ENCODE measurements around the gene KCNT2. TPM values are rescaled to one million over a fixed set of nuclear protein-coding genes. Genes with fewer than 3 reads are reported as not detected.

The KCNT2 gene
- total and polyA plus RNA-seq, 4 donors = 1.7 to 11.2 (median 6.8) TPM

DNA sequence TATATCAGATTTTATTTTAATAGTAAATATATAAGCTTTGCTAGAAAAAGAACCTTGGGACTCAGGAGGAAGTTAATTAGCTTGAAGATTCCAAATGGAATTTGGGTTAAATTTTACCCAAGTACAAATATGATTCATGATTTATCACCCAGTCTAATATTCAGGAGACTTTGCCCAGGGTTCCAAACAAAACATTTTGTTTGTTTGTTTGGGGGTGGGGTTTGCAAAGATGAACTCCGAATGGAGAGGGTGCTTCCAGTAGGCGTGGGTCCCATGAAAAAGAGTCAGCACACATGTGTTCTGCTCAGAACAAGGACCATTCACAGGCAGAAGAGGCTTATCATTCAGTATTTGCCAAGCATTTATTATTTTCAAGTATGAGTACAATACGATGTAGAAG, 23.5 kb downstream of the KCNT2 start:
- TF ChIP-seq HNF4G (IDR thresholded peaks at IDR 0.05) = peak; percentile 15
- TF ChIP-seq RXRA (IDR thresholded peaks at IDR 0.05) = peak in 1 of 2 donors; percentile 15
- TF ChIP-seq, protein P1, sequence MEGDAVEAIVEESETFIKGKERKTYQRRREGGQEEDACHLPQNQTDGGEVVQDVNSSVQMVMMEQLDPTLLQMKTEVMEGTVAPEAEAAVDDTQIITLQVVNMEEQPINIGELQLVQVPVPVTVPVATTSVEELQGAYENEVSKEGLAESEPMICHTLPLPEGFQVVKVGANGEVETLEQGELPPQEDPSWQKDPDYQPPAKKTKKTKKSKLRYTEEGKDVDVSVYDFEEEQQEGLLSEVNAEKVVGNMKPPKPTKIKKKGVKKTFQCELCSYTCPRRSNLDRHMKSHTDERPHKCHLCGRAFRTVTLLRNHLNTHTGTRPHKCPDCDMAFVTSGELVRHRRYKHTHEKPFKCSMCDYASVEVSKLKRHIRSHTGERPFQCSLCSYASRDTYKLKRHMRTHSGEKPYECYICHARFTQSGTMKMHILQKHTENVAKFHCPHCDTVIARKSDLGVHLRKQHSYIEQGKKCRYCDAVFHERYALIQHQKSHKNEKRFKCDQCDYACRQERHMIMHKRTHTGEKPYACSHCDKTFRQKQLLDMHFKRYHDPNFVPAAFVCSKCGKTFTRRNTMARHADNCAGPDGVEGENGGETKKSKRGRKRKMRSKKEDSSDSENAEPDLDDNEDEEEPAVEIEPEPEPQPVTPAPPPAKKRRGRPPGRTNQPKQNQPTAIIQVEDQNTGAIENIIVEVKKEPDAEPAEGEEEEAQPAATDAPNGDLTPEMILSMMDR (IDR thresholded peaks at IDR 0.05; ENCODE audit: low read depth, low read length, missing input control) = no peak
- TF ChIP-seq, protein P2, sequence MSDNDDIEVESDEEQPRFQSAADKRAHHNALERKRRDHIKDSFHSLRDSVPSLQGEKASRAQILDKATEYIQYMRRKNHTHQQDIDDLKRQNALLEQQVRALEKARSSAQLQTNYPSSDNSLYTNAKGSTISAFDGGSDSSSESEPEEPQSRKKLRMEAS (IDR thresholded peaks at IDR 0.05) = peak; percentile 31
- TF ChIP-seq, protein P3, sequence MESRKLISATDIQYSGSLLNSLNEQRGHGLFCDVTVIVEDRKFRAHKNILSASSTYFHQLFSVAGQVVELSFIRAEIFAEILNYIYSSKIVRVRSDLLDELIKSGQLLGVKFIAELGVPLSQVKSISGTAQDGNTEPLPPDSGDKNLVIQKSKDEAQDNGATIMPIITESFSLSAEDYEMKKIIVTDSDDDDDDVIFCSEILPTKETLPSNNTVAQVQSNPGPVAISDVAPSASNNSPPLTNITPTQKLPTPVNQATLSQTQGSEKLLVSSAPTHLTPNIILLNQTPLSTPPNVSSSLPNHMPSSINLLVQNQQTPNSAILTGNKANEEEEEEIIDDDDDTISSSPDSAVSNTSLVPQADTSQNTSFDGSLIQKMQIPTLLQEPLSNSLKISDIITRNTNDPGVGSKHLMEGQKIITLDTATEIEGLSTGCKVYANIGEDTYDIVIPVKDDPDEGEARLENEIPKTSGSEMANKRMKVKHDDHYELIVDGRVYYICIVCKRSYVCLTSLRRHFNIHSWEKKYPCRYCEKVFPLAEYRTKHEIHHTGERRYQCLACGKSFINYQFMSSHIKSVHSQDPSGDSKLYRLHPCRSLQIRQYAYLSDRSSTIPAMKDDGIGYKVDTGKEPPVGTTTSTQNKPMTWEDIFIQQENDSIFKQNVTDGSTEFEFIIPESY (IDR thresholded peaks at IDR 0.05) = no peak
- peak; percentile 44 to 64 for TF ChIP-seq HNF4A (conservative IDR thresholded peaks at IDR 0.05)
- TF ChIP-seq JUND (IDR thresholded peaks at IDR 0.05) = peak in 1 of 2 donors; percentile 36
- peak; percentile 31 for TF ChIP-seq YY1 (IDR thresholded peaks at IDR 0.05)
- H3K4me3 ChIP-seq (ENCODE audit: low read depth in 1 of 3, low read length in 3 of 3) = no peak overlapping the region
- no peaks in the 10 kb centered on the region for H3K9me3 ChIP-seq (ENCODE audit: control insufficient read depth in 4 of 4, low read length in 3 of 4)
- H3K36me3 ChIP-seq (ENCODE audit: control insufficient read depth in 4 of 4, insufficient read depth in 3 of 4, low read depth in 1 of 4, low read length in 3 of 4) = no peaks in the 10 kb centered on the region
- H3K4me1 ChIP-seq (ENCODE audit: control insufficient read depth in 4 of 4, insufficient read depth in 4 of 4, low read length in 3 of 4) = peaks cover 0 to 8% (median under 1%) of the 10 kb centered on the region in 4 donors
- no peaks in the 10 kb centered on the region for H3K27me3 ChIP-seq (ENCODE audit: control insufficient read depth in 4 of 4, insufficient read depth in 4 of 4, low read length in 3 of 4)
- no peak overlapping the region for H3K9ac ChIP-seq (ENCODE audit: low read depth in 1 of 2, low read length in 2 of 2)
- peak overlapping the region in 1 of 2 donors; percentile 33 for H3K27ac ChIP-seq (ENCODE audit: low read depth in 1 of 2, low read length in 2 of 2)
- 40% methylated on average over 3 of the region's 3 CpGs for WGBS
- no peak for DNase-seq (ENCODE audit: low spot score)

DNA sequence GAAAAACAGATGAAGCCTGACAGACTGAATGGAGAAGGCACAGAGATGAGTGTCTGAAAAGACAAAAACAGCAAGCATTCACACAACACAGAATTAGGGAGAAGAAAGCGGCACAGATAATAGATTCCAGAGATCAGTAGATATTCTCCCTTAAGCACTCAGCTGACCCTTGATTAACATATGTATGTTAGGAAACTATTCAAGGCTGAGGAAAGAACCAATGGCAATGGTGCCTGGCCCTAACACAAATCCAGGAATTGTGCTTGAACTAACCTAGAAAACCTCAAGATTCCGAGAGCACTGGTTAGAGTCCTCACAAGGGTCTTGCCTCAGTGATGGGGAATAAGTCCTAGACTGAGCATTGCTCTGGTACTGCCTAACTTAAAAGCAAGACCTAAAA, 30.9 kb downstream of the KCNT2 start:
- no peak overlapping the region for H3K27ac ChIP-seq (ENCODE audit: low read depth in 1 of 2, low read length in 2 of 2)
- no peaks in the 10 kb centered on the region for H3K27me3 ChIP-seq (ENCODE audit: control insufficient read depth in 4 of 4, insufficient read depth in 4 of 4, low read length in 3 of 4)
- no peak overlapping the region for H3K4me3 ChIP-seq (ENCODE audit: low read depth in 1 of 3, low read length in 3 of 3)
- peaks cover 0 to 4% (median 0%) of the 10 kb centered on the region in 4 donors for H3K4me1 ChIP-seq (ENCODE audit: control insufficient read depth in 4 of 4, insufficient read depth in 4 of 4, low read length in 3 of 4)
- 88% methylated on average over 2 of the region's 2 CpGs for WGBS
- no peak overlapping the region for H3K9ac ChIP-seq (ENCODE audit: low read depth in 1 of 2, low read length in 2 of 2)
- no peak for DNase-seq (ENCODE audit: low spot score)
- H3K36me3 ChIP-seq (ENCODE audit: control insufficient read depth in 4 of 4, insufficient read depth in 3 of 4, low read depth in 1 of 4, low read length in 3 of 4) = peaks cover 0 to 1% (median 0%) of the 10 kb centered on the region in 4 donors
- no peaks in the 10 kb centered on the region for H3K9me3 ChIP-seq (ENCODE audit: control insufficient read depth in 4 of 4, low read length in 3 of 4)
- TF ChIP-seq JUND (IDR thresholded peaks at IDR 0.05) (no peak), HNF4G (IDR thresholded peaks at IDR 0.05) (no peak), HNF4A (conservative IDR thresholded peaks at IDR 0.05) (no peak), RXRA (IDR thresholded peaks at IDR 0.05) (no peak), FOXA1 (IDR thresholded peaks at IDR 0.05) (no peak), SP1 (IDR thresholded peaks at IDR 0.05) (no peak), EGR1 (IDR thresholded peaks at IDR 0.05; ENCODE audit: low read depth in 2 of 2) (no peak), NR2F2 (IDR thresholded peaks at IDR 0.05) (no peak), YY1 (IDR thresholded peaks at IDR 0.05) (no peak)
- TF ChIP-seq, protein P4, sequence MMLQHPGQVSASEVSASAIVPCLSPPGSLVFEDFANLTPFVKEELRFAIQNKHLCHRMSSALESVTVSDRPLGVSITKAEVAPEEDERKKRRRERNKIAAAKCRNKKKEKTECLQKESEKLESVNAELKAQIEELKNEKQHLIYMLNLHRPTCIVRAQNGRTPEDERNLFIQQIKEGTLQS (IDR thresholded peaks at IDR 0.05) = no peak
- TF ChIP-seq, protein P3 (IDR thresholded peaks at IDR 0.05) = no peak
- TF ChIP-seq, protein P5, sequence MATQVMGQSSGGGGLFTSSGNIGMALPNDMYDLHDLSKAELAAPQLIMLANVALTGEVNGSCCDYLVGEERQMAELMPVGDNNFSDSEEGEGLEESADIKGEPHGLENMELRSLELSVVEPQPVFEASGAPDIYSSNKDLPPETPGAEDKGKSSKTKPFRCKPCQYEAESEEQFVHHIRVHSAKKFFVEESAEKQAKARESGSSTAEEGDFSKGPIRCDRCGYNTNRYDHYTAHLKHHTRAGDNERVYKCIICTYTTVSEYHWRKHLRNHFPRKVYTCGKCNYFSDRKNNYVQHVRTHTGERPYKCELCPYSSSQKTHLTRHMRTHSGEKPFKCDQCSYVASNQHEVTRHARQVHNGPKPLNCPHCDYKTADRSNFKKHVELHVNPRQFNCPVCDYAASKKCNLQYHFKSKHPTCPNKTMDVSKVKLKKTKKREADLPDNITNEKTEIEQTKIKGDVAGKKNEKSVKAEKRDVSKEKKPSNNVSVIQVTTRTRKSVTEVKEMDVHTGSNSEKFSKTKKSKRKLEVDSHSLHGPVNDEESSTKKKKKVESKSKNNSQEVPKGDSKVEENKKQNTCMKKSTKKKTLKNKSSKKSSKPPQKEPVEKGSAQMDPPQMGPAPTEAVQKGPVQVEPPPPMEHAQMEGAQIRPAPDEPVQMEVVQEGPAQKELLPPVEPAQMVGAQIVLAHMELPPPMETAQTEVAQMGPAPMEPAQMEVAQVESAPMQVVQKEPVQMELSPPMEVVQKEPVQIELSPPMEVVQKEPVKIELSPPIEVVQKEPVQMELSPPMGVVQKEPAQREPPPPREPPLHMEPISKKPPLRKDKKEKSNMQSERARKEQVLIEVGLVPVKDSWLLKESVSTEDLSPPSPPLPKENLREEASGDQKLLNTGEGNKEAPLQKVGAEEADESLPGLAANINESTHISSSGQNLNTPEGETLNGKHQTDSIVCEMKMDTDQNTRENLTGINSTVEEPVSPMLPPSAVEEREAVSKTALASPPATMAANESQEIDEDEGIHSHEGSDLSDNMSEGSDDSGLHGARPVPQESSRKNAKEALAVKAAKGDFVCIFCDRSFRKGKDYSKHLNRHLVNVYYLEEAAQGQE (IDR thresholded peaks at IDR 0.05) = no peak
- TF ChIP-seq, protein P2 (IDR thresholded peaks at IDR 0.05) = no peak
- TF ChIP-seq, protein P1 (IDR thresholded peaks at IDR 0.05; ENCODE audit: low read depth, low read length, missing input control) = no peak

Data from liver (tissue), 9 donors.